Measurements from ENCODE around the gene ZNF627.
"Not testable (repeated sequence)": the region's sequence is repeated elsewhere in the genome, so short reads cannot be mapped to it uniquely, and the experiment has no call there.

ZNF627 gene

GRCh38 chr19:11626252-11626651 is 29.0 kb downstream of the ZNF627 start:
- no peak for DNase-seq (ENCODE audit: low read depth)

DNA sequence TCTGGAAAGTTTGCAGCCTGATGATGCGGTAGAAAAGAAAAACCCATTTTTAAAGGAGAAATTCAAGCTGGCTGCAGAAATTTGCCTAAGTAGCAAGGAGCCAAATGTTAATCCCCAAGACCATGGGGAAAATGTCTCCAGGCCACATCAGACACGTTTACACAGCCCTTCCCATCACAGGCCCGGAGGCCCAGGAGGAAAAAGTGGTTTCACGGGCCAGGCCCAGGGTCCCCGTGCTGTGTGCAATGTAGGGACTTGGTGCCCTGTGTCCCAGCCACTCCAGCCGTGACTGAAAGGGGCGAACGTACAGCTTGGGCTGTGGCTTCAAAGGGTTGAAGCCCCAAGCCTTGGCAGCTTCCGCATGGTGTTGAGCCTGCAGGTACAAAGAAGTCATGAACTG is 35.9 kb downstream of the ZNF627 start:
- DNase-seq (ENCODE audit: low read depth), result no peak

GRCh38 chr19:11634018-11634662 is 36.9 kb downstream of the ZNF627 start:
- DNase-seq (ENCODE audit: low read depth), result not testable (repeated sequence)

DNA sequence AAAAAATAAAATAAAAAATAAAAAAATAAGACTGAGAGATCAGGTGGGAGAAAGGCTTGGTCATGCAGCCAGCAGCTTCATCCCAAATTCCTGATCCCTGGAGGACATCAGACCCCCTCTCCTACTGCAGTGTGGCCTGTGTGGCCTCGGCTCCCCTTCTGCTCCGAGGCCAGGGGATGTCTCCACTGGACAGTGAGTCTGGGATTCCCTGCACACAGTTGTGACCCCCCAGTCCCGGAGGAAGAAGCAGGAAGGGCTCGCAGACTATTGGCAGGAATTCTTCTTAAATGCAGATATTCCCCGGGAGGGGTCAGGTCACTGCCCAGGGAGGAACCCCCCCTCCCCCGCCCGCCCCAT is 41.9 kb downstream of the ZNF627 start:
- DNase-seq (ENCODE audit: low read depth), result no peak

DNA sequence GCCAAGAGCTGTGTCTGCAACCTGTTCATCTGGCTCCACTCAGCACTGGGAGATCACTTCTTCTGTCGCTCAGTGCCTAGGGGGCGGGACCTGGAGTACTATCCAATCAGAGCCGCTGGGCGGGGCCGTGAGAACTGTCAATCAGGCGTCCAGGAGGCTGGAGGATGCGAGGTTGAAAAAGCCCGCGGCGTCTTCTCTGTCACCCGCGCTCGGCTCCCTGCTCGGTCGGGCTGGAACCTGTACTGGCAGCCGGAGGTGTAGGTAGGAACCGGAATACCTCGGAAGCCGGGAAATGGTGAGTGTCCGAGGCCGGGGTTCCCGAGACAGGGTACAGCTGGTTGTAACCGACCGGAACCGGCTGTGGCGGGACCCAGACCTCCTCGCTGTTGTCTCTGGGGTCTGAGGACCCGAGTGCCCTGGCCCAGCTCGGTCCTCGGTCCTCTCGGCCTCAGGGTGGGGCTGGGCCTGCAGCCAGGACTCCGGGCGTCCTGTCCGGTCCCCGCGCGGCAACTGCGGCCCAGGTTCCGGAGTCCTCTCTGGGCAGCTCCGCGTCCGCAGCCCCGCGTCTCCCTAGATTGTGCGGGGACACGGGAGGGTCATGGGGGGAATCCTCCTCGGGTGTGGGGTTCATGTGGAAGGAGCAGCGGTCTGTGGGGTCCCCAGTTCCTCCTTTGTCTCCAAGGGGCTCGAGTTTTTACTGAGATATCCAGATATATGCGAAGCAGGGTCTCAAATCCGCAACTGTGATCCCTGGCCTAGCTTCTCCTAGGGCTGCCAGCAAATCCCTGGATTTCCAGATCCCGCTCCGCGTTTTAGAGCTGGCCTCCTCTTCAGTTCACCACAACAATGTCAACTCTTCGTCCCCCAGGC is 42.6 kb downstream of the ZNF627 start:
- DNase-seq (ENCODE audit: low read depth), result peak; percentile 81

DNA sequence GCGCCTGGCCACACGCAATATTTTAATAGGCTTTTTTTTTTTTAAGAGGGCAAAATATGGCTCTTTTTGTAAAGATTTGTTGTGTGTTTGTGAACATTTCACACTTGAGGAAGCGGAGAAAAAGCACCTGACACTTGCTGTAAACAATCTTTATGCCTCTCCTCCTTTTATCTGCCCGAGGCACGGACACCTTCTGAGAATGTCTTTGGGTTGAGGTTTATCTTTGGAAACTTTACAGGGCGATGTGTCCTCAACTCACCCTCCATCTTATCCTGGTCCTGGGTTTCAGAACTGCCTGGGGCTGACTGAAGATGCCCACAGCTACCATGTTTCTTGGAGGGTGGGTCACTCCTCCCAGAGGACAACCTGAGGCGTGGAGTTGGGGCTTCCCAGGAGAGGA is 44.0 kb downstream of the ZNF627 start:
- DNase-seq (ENCODE audit: low read depth), result no peak

GRCh38 chr19:11642902-11643301 is 45.6 kb downstream of the ZNF627 start:
- no peak for DNase-seq (ENCODE audit: low read depth)

DNA sequence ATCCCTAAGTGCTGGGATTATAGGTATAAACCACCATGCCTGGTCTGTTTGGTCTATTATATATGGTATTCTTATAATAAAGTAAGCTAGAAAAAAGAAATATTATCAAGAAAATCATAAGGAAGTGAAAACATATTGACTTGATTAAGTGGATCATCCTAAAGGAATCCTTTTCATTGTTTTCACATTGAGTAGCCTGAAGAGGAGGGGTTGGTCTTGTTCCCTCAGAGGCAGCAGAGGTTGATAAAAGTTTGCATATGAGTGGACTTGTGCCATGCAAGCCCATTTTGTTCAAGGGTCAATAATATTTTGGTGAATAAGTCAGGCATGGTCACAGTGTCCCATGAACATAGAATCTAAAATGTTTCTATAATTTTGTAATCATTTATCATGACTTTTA is 52.7 kb downstream of the ZNF627 start:
- no peak for DNase-seq (ENCODE audit: low read depth)

GRCh38 chr19:11651062-11651461 is 53.8 kb downstream of the ZNF627 start:
- DNase-seq (ENCODE audit: low read depth), result no peak

GRCh38 chr19:11652056-11652455 is 54.8 kb downstream of the ZNF627 start:
- no peak for DNase-seq (ENCODE audit: low read depth)

- DNase-seq (ENCODE audit: low read depth), result no peak
Measured at GRCh38 chr19:11652492-11652891, 55.2 kb downstream of the ZNF627 start.

GRCh38 chr19:11656535-11656934 is 59.3 kb downstream of the ZNF627 start:
- no peak for DNase-seq (ENCODE audit: low read depth)

- DNase-seq (ENCODE audit: low read depth), result no peak
Measured at GRCh38 chr19:11657307-11657706, 60.0 kb downstream of the ZNF627 start.

GRCh38 chr19:11658970-11659369 is 61.7 kb downstream of the ZNF627 start:
- no peak for DNase-seq (ENCODE audit: low read depth)

DNA sequence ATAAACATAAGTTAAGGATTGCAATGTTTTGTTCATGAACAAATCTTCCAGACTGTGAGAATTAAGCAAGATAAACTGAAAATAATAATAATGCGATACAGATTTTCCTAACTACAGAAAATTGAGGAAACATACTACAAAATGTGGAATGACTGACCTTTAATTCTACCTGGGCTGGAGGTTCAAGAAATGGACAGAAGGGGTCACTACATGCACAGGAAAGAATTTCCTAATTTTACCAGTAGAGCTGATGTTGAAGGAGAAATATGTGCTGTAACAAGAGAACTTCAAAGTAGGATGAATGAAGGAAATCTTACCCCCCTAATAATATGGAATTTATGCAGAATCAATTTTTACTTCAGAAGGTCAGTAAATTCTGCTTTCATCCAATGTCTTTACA is 62.3 kb downstream of the ZNF627 start:
- DNase-seq (ENCODE audit: low read depth), result no peak

DNA sequence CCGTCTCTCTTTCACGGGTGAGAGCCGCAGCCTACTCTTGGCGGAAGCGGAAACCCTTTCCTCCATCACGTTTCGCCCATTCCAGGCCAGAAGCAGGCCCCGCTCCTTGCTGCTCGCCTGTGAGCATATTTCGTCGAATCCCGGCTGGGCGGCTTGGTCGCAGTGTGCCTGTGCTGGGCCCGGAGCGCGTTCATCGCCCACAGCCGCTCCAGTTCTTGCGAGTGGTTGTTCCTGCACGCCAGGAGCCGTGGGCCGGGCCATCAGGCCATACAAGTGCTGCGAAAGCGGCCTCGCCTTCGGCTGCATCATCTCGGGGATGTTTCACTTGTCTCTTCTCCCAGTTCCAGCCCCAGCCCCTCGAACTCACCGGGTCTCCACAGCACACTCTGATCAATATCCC is 65.0 kb downstream of the ZNF627 start:
- DNase-seq (ENCODE audit: low read depth), result no peak

- no peak for DNase-seq (ENCODE audit: low read depth)
Measured at GRCh38 chr19:11663181-11663591, 65.9 kb downstream of the ZNF627 start.

Measured in fibroblast of the conjunctiva (primary cell).